A549 (cell line): Measurements from ENCODE around the gene LRRC30. TPM values are rescaled to one million over a fixed set of nuclear protein-coding genes. Genes with fewer than 3 reads are reported as not detected.

ENCODE experiments used
- ATAC-seq, 2 experiments: fragments of 200-7000 bp in 1 of 2; fragments of >200 bp in 1 of 2; cut with Nextera tagmentation in 1 of 2; cut with Tn5 transposase in 1 of 2; 3 replicates each; pipeline versions ENCODE4 v1.8.0 to v1.9.1; 2018 to 2020; ENCODE audit warnings: mild to moderate bottlenecking in 1 of 2, moderate library complexity in 1 of 2
- CTCF ChIA-PET: fragments of 300-600 bp; sonication (Branson Sonifier 250); formaldehyde crosslinking; extraction: SDS; loops from one replicate; lab custom pipeline; 2021; ENCODE audit warnings: antibody characterized with exemption, inconsistent platforms; lab: Yijun Ruan, JAX
- POLR2A ChIA-PET: fragments of 350-600 bp; formaldehyde crosslinking; extraction: SDS; loops from one replicate; lab custom pipeline; 2021; ENCODE audit warnings: antibody characterized with exemption, inconsistent platforms; lab: Yijun Ruan, JAX
- DNase-seq, 2 experiments: peaks; one replicate each; pipeline versions ENCODE4 v3.0.0 to v3.0.0-alpha.2; 2011 to 2016; ENCODE audit warnings: low read depth in 1 of 2, low spot score in 1 of 2
- FAIRE-seq: peaks from 2 replicates; lab custom pipeline; 2011; peaks lifted over from hg19 to GRCh38; lab: Jason Lieb, UNC
- H3K27ac ChIP-seq, 2 experiments: fragments of >200 bp; sonication (Bioruptor Twin); formaldehyde crosslinking; 3 replicates each; pipeline ENCODE4 v1.5.1; 2016 to 2017
- H3K4me1 ChIP-seq: fragments of >200 bp; sonication (Bioruptor Twin); formaldehyde crosslinking; 3 replicates; pipeline ENCODE4 v1.6.1; 2016
- H3K4me2 ChIP-seq: fragments of >200 bp; sonication (Bioruptor Twin); formaldehyde crosslinking; 3 replicates; pipeline ENCODE4 v1.6.1; 2016
- H3K4me3 ChIP-seq: fragments of >200 bp; sonication (Bioruptor Twin); formaldehyde crosslinking; 3 replicates; pipeline ENCODE4 v1.5.1; 2016
- H3K9me3 ChIP-seq: fragments of >200 bp; sonication (Bioruptor Twin); formaldehyde crosslinking; 3 replicates; pipeline ENCODE4 v1.6.1; 2016
- BHLHE40 ChIP-seq: IDR thresholded peaks from 2 replicates; pipeline ENCODE4 v1.6.1; 2012; ENCODE audit warnings: low read depth, low read length, inconsistent platforms
- CEBPB ChIP-seq, 2 experiments: fragments of >200 bp in 1 of 2; sonication (Bioruptor Twin) in 1 of 2; formaldehyde crosslinking in 1 of 2; IDR thresholded peaks; 2 replicates each; pipeline ENCODE4 v1.6.1; 2012 to 2016
- ESRRA ChIP-seq: fragments of 150-350 bp; IDR thresholded peaks from 2 replicates; pipeline ENCODE4 v1.6.1; 2014; ENCODE audit warnings: mild to moderate bottlenecking, low read length, borderline replicate concordance
- HOXA7 ChIP-seq: fragments of 250-450 bp; sonication (Bioruptor Pico); IDR thresholded peaks from 2 replicates; pipeline ENCODE4 v1.5.0; 2020; ENCODE audit warnings: mild to moderate bottlenecking, moderate library complexity
- HOXB5 ChIP-seq: fragments of 250-450 bp; sonication (Bioruptor Pico); IDR thresholded peaks from 2 replicates; pipeline ENCODE4 v1.5.0; 2020; ENCODE audit warnings: mild to moderate bottlenecking, moderate library complexity
- MYC ChIP-seq: IDR thresholded peaks from 2 replicates; pipeline ENCODE4 v1.6.1; 2012; ENCODE audit warnings: mild to moderate bottlenecking, inconsistent platforms, low read length, improper control_type of control experiment, borderline replicate concordance
- POLR2A ChIP-seq: IDR thresholded peaks from 2 replicates; pipeline ENCODE4 v1.6.1; 2012; ENCODE audit warnings: mild to moderate bottlenecking, low read length
- RFX5 ChIP-seq: fragments of 450-650 bp; IDR thresholded peaks from 2 replicates; pipeline ENCODE4 v1.7.1; 2014; ENCODE audit warnings: antibody characterized with exemption, mild to moderate bottlenecking, moderate library complexity
- RNF2 ChIP-seq: fragments of 200-600 bp; sonication (generic); IDR thresholded peaks from 2 replicates; pipeline ENCODE4 v1.6.1; 2016; ENCODE audit warnings: low read depth, mild to moderate bottlenecking, antibody characterized with exemption, moderate library complexity, borderline replicate concordance
- SMC3 ChIP-seq: fragments of >200 bp; sonication (Bioruptor Twin); formaldehyde crosslinking; IDR thresholded peaks from 3 replicates; pipeline ENCODE4 v1.6.1; 2018; ENCODE audit warnings: inconsistent platforms
- SREBF2 ChIP-seq: fragments of 450-650 bp; IDR thresholded peaks from 2 replicates; pipeline ENCODE4 v1.6.1; 2014; ENCODE audit warnings: mild to moderate bottlenecking, moderate library complexity
- TFCP2L1 ChIP-seq: fragments of 250-450 bp; sonication (Bioruptor Pico); IDR thresholded peaks from 2 replicates; pipeline ENCODE4 v1.5.0; 2021; ENCODE audit warnings: mild to moderate bottlenecking
- WGBS: methylation state at CpG from one replicate; pipeline ENCODE4 v1.1.6; 2017; ENCODE audit errors: missing lambda C conversion rate; 5-methylcytosine and 5-hydroxymethylcytosine counted together
- polyA plus RNA-seq, 4 experiments: library from polyadenylated mRNA; depleted of rRNA in 3 of 4; stranded (reverse); fragments of >200 nt; fragmentation: RNase III in 1 of 4; extraction: RNeasy Plus Mini Kit Qiagen cat#74134 plus additional on column Dnase treatment in 1 of 4; gene quantifications; 2 replicates in 3 of 4; 3 replicates in 1 of 4; pipeline ENCODE4 v1.2.3, GENCODE V29; 2011 to 2017
- TF ChIP-seq, protein P1 (sequence below): fragments of 200-600 bp; sonication (generic); IDR thresholded peaks from 2 replicates; pipeline ENCODE4 v1.6.1; 2016; ENCODE audit warnings: antibody characterized with exemption, mild to moderate bottlenecking, moderate library complexity
- TF ChIP-seq, protein P2 (sequence below): fragments of >200 bp; sonication (Bioruptor Twin); formaldehyde crosslinking; IDR thresholded peaks from 2 replicates; pipeline ENCODE4 v1.6.1; 2016
- TF ChIP-seq, protein P3 (sequence below): fragments of 250-450 bp; sonication (Bioruptor Pico); IDR thresholded peaks from 2 replicates; pipeline ENCODE4 v1.5.0; 2021; ENCODE audit warnings: mild to moderate bottlenecking, moderate library complexity, borderline replicate concordance

LRRC30 gene
- polyA plus RNA-seq, 2 of the 4 experiments (the other 2 are of a cell fraction) = not detected

DNA sequence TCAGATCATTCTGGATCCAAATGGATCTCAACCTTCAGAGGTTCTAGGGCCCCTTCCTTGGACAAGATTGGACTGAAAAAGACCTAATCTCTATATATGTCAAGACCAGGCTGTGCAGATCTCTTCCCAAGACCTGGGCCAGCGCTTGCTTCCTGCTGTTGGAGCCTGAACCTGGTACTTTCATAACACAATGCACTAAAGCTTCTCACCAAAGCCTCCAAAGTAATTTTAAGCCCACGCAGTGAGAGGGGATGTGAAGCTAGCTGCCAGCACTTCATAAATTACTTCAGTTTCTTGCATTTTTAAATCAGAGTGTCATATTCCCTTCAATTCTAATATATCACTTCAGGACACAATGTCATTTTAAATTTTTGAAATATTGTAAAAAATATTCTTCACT is 50.7 kb downstream of the LRRC30 start:
- POLR2A ChIA-PET = no interaction called here
- H3K27ac ChIP-seq = no peak overlapping the region
- DNase-seq (no peak), ATAC-seq (no peak), FAIRE-seq (no peak)
- TF ChIP-seq, protein P1, sequence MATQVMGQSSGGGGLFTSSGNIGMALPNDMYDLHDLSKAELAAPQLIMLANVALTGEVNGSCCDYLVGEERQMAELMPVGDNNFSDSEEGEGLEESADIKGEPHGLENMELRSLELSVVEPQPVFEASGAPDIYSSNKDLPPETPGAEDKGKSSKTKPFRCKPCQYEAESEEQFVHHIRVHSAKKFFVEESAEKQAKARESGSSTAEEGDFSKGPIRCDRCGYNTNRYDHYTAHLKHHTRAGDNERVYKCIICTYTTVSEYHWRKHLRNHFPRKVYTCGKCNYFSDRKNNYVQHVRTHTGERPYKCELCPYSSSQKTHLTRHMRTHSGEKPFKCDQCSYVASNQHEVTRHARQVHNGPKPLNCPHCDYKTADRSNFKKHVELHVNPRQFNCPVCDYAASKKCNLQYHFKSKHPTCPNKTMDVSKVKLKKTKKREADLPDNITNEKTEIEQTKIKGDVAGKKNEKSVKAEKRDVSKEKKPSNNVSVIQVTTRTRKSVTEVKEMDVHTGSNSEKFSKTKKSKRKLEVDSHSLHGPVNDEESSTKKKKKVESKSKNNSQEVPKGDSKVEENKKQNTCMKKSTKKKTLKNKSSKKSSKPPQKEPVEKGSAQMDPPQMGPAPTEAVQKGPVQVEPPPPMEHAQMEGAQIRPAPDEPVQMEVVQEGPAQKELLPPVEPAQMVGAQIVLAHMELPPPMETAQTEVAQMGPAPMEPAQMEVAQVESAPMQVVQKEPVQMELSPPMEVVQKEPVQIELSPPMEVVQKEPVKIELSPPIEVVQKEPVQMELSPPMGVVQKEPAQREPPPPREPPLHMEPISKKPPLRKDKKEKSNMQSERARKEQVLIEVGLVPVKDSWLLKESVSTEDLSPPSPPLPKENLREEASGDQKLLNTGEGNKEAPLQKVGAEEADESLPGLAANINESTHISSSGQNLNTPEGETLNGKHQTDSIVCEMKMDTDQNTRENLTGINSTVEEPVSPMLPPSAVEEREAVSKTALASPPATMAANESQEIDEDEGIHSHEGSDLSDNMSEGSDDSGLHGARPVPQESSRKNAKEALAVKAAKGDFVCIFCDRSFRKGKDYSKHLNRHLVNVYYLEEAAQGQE = no peak
- TF ChIP-seq POLR2A = no peak
- TF ChIP-seq, protein P2, sequence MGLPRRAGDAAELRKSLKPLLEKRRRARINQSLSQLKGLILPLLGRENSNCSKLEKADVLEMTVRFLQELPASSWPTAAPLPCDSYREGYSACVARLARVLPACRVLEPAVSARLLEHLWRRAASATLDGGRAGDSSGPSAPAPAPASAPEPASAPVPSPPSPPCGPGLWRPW = no peak
- no peak for TF ChIP-seq RFX5
- TF ChIP-seq, protein P3, sequence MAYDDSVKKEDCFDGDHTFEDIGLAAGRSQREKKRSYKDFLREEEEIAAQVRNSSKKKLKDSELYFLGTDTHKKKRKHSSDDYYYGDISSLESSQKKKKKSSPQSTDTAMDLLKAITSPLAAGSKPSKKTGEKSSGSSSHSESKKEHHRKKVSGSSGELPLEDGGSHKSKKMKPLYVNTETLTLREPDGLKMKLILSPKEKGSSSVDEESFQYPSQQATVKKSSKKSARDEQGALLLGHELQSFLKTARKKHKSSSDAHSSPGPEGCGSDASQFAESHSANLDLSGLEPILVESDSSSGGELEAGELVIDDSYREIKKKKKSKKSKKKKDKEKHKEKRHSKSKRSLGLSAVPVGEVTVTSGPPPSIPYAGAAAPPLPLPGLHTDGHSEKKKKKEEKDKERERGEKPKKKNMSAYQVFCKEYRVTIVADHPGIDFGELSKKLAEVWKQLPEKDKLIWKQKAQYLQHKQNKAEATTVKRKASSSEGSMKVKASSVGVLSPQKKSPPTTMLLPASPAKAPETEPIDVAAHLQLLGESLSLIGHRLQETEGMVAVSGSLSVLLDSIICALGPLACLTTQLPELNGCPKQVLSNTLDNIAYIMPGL (CRISPR knock-in tag) = no peak
- no peak for TF ChIP-seq SMC3
- no peak for TF ChIP-seq CEBPB (IDR thresholded peaks at IDR 0.05)
- no peak for TF ChIP-seq HOXB5 (CRISPR knock-in tag)
- no peak for TF ChIP-seq TFCP2L1 (CRISPR knock-in tag)
- TF ChIP-seq BHLHE40 = no peak
- TF ChIP-seq MYC = no peak
- TF ChIP-seq SREBF2 = no peak
- TF ChIP-seq ESRRA = no peak
- no peak for TF ChIP-seq HOXA7 (CRISPR knock-in tag)
- no peak for TF ChIP-seq RNF2
- WGBS = 33% methylated on average over 2 of the region's 2 CpGs
- no peaks in the 10 kb centered on the region for H3K4me1 ChIP-seq
- CTCF ChIA-PET = interaction anchor here (0.9 to 1.5 kb wide), 4 partner anchors 11 to 285 kb away, joined by 3 to 5 read pairs (median 3); partner anchors contain the start of gene PTPRM
- no peaks in the 10 kb centered on the region for H3K9me3 ChIP-seq
- no peak overlapping the region for H3K4me3 ChIP-seq
- no peak overlapping the region for H3K4me2 ChIP-seq

Other genes with a start within 250 kb of the LRRC30 start
- gene LAMA1, start 113.3 kb upstream of the LRRC30 start, polyA plus RNA-seq (2011; rRNA removed) = 0.06 and 0.11 TPM in 2 replicates
- gene LAMA1, start 113.3 kb upstream of the LRRC30 start, polyA plus RNA-seq (2017; fragmentation: RNase III; extraction: RNeasy Plus Mini Kit Qiagen cat#74134 plus additional on column Dnase treatment) = 0.05 TPM in 2 of 3 replicates, not detected in the other